OCI-LY7 (cell line): ENCODE data around the gene KIAA1671.
A peak's percentile ranks its signal among the peaks of the same experiment; 100 is the strongest.

ENCODE experiments used
- CTCF ChIP-seq: fragments of 200-600 bp; sonication (generic); conservative IDR thresholded peaks from 2 replicates; pipeline ENCODE4 v1.5.1; 2014; ENCODE audit warnings: mild to moderate bottlenecking, antibody characterized with exemption, low read length, moderate library complexity, mixed read lengths
- EZH2phosphoT487 ChIP-seq: fragments of 200-600 bp; sonication (generic); IDR thresholded peaks from 2 replicates; pipeline ENCODE4 v1.6.1; 2018; ENCODE audit warnings: low read depth, borderline replicate concordance, mild to moderate bottlenecking, mixed run types, antibody characterized with exemption, low read length, moderate library complexity, mixed read lengths

GRCh38 chr22:25235547-25236290 is 283.2 kb downstream of the KIAA1671 start:
- TF ChIP-seq EZH2phosphoT487 = no peak
- peak; percentile 83 for TF ChIP-seq CTCF
